22Rv1 (cell line): ENCODE data around the gene LANCL1.

Source experiments
- CTCF ChIP-seq: fragments of 450-650 bp; IDR thresholded peaks from 2 replicates; pipeline ENCODE4 v1.5.1; 2017; ENCODE audit warnings: mild to moderate bottlenecking
- ZFX ChIP-seq: fragments of 450-650 bp; IDR thresholded peaks from 2 replicates; pipeline ENCODE4 v1.6.1; 2017; ENCODE audit warnings: antibody characterized with exemption, borderline replicate concordance

DNA sequence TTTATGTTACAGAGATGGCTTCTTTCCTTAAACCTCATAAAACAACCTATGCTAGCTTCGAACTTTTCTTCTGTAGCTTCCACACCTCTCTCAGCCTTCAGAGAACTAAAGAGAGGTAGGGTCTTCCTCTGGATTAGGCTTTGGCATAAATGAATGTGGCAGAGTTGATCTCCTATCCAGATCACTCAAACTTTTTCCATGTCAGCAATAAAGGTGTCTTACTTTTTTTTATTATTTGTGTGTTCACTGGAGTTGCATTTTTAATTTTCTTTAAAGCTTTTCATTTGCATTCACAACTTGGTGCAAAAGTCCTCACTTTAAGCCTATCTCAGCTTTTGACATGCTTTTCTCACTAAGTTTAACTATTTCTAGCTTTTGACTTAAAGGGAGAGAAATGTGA lies 66.0 kb downstream of the LANCL1 start:
- no peak for TF ChIP-seq CTCF
- no peak for TF ChIP-seq ZFX
